HFFc6 (cell line): ENCODE measurements around the gene SPANXN3. TPM values are rescaled to one million over a fixed set of nuclear protein-coding genes. Genes with fewer than 3 reads are reported as not detected.

Source experiments
- DNase-seq: peaks from one replicate; pipeline ENCODE4 v3.0.0-alpha.2; 2018
- H3K27ac Mint-ChIP-seq: 2 replicates; pipeline ENCODE4 v1.8.0; 2020; ENCODE audit warnings: mild to moderate bottlenecking, mixed read lengths
- H3K27me3 Mint-ChIP-seq: 2 replicates; pipeline ENCODE4 v1.8.0; 2021; ENCODE audit warnings: mild to moderate bottlenecking, moderate library complexity, mixed read lengths; ENCODE audit not compliant: insufficient read depth
- H3K36me3 Mint-ChIP-seq: 2 replicates; pipeline ENCODE4 v1.8.0; 2021; ENCODE audit warnings: low read depth, mixed read lengths
- H3K4me1 Mint-ChIP-seq: 2 replicates; pipeline ENCODE4 v1.8.0; 2020; ENCODE audit warnings: low read depth, mixed read lengths
- H3K4me3 Mint-ChIP-seq: 2 replicates; pipeline ENCODE4 v1.8.0; 2020; ENCODE audit warnings: mild to moderate bottlenecking, moderate library complexity, mixed read lengths
- H3K9me3 Mint-ChIP-seq: 2 replicates; pipeline ENCODE4 v1.8.0; 2020; ENCODE audit warnings: mild to moderate bottlenecking, mixed read lengths
- CTCF ChIP-seq: fragments of 200-600 bp; sonication (generic); IDR thresholded peaks from 2 replicates; pipeline ENCODE4 v1.5.0; 2021; ENCODE audit warnings: antibody characterized with exemption, mild to moderate bottlenecking
- total RNA-seq, 6 experiments: library from RNA; stranded (reverse); fragmentation: NEBNext Ultra II Directional; extraction: Animal tissue kit (Norgen Biotek cat#: 25700); gene quantifications; 2 replicates in 1 of 6; 3 replicates in 5 of 6; pipeline ENCODE4 v1.2.3, GENCODE V29; 2021

SPANXN3 gene
- total RNA-seq, 6 experiments from 2014 or later, result not detected

GRCh38 chrX:143472347-143472938, 44.8 kb downstream of the SPANXN3 start:
- Mint-ChIP-seq H3K36me3 (no peaks in the 10 kb centered on the region; the same call in 1 of the 2 replicates), H3K4me3 (no peak overlapping the region), H3K27ac (no peak overlapping the region), H3K4me1 (no peaks in the 10 kb centered on the region), H3K27me3 (no peaks in the 10 kb centered on the region), H3K9me3 (peaks cover 14% of the 10 kb centered on the region)
- no peak for TF ChIP-seq CTCF
- DNase-seq, result no peak

GRCh38 chrX:143466130-143466529, 51.1 kb downstream of the SPANXN3 start:
- DNase-seq, result no peak
- Mint-ChIP-seq H3K36me3 (no peaks in the 10 kb centered on the region; the same call in 1 of the 2 replicates), H3K27me3 (no peaks in the 10 kb centered on the region), H3K4me3 (no peak overlapping the region), H3K4me1 (no peaks in the 10 kb centered on the region), H3K9me3 (peaks cover 8% of the 10 kb centered on the region), H3K27ac (no peak overlapping the region)
- TF ChIP-seq CTCF, result no peak

- no peak for TF ChIP-seq CTCF
- no peaks in the 10 kb centered on the region for H3K36me3 Mint-ChIP-seq
- H3K27ac Mint-ChIP-seq, result no peak overlapping the region
- no peaks in the 10 kb centered on the region for H3K27me3 Mint-ChIP-seq
- H3K4me3 Mint-ChIP-seq, result no peak overlapping the region
- H3K9me3 Mint-ChIP-seq, result peaks cover 11% of the 10 kb centered on the region
- H3K4me1 Mint-ChIP-seq, result no peaks in the 10 kb centered on the region
- DNase-seq, result no peak
Measured at GRCh38 chrX:143462696-143463095, 54.6 kb downstream of the SPANXN3 start.

GRCh38 chrX:143461606-143462005, 55.7 kb downstream of the SPANXN3 start:
- no peak overlapping the region for H3K4me3 Mint-ChIP-seq
- no peaks in the 10 kb centered on the region for H3K4me1 Mint-ChIP-seq
- no peaks in the 10 kb centered on the region for H3K27me3 Mint-ChIP-seq
- DNase-seq, result no peak
- no peak overlapping the region for H3K27ac Mint-ChIP-seq
- H3K9me3 Mint-ChIP-seq, result peaks cover 11% of the 10 kb centered on the region
- H3K36me3 Mint-ChIP-seq, result no peaks in the 10 kb centered on the region
- no peak for TF ChIP-seq CTCF

Other genes starting within 250 kb of the SPANXN3 start
- not detected for gene SLITRK4, start 118.6 kb upstream of the SPANXN3 start, total RNA-seq
- not detected for gene SPANXN2, start 203.3 kb upstream of the SPANXN3 start, total RNA-seq